ENCODE data around the gene JPH4. TPM values are rescaled to one million over a fixed set of nuclear protein-coding genes. Genes with fewer than 3 reads are reported as not detected.

JPH4 gene
- total RNA-seq, 1 donor from 2014 or later = 0.22 TPM

DNA sequence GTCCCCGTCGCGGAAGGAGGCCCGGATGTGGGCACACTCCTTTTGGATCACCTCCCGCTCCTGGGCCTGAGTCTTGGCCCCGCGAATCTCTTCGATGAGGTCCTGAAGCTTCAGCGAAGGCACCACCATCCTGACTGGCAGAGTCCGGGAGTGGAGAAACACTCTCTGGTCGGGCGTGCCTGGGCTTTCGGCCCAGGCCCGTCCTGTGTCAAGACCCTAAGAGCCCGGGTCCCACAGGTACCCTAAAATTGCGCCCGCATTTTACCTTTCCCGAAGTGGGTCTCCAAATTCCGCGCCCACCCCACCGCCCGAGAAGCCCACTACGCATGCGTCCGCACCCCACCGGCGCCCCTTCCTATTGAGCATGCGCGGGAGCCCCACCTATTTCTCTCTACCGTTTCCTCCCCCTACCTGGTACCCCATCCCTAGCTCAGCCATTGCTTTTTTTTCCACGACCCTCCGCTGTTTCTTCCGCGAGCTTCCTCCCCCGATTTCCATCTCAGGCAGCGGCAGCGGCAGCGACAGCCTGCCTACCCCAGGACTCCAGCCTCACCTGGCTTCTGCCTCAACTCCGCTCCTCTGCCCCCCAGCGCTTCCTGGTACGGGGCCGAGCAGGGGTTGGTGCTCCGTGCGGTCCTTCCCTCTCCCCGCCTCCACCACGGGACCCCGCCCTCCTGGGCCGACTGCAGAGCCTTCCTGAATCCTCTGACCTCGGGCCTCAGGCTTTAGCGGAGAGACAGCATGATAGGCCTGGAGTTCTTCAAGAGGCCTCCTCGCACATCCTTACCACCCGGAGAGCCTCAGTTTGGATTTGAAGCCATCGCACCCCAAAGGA lies 11.2 kb downstream of the JPH4 start, which contains the start of gene AP1G2:
Gene AP1G2 (minus strand): TSS at position 606 of the 835 bp plus-strand sequence. CDS start 477 bp downstream, at position 129.
- ATAC-seq (peak; percentile 79), DNase-seq (peak; percentile 89)
- intact Hi-C loops (cut with micrococcal nuclease) = no loop called here

GRCh38 chr14:23566778-23567185 lies 11.8 kb downstream of the JPH4 start:
- ATAC-seq (peak; percentile 9), DNase-seq (no peak)
- intact Hi-C loops (cut with micrococcal nuclease) = no loop called here

DNA sequence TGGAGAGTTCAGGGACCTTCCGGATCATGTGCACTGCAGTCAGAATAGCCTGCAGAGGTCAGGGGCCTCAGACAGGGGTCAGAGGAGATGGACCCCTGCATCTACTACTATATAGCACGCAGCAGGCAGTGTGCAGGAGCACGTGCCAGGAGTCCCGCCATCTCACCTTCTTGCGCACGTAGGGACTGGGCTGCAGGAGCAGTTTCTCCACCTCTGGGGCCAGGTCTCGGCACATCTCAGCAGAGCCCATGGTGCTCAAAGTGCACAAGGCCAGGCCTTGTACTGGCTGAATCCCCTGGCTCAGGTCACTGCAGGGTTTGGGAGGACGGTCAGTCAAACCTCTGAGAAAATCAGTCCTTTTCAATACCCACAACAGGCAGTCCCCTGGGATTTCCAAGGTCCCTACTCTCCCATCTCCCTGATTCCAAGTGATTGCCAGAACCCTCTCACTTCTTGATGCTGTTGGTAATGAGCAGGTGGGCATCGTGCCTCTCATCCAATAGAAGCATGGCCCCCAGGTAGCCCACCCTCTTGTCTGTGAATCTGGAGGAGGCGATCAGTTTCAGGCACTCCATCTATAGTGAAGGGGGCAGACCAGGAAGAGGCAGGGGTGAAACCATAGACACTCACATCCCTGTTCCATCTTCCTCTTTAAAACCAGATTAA lies 12.3 kb downstream of the JPH4 start:
- ATAC-seq (no peak), DNase-seq (no peak)
- intact Hi-C loops (cut with micrococcal nuclease) = no loop called here

DNA sequence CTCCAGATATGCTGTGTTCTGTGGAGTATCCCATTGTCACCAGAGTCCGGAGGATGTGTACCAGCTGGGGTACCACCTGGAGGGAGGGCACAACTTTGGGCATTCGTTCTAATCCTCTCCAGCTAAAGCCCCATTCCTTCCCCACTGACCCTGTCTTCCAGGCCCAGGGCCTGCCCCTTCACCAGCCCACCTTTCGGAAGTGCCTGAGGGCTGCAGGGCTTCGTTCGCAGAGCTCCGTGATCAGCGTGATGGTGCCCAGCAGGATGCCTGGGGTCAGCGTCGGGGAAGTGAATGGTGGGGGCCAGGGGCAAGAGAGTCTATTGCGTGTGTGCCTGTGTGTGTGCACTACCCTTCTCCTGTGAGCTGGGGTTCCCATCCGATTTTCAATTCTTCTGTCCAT lies 13.0 kb downstream of the JPH4 start:
- intact Hi-C loops (cut with micrococcal nuclease) = no loop called here
- ATAC-seq (no peak), DNase-seq (no peak)

GRCh38 chr14:23564876-23565275 lies 13.7 kb downstream of the JPH4 start:
- DNase-seq (no peak), ATAC-seq (no peak)
- intact Hi-C loops (cut with micrococcal nuclease) = no loop called here

DNA sequence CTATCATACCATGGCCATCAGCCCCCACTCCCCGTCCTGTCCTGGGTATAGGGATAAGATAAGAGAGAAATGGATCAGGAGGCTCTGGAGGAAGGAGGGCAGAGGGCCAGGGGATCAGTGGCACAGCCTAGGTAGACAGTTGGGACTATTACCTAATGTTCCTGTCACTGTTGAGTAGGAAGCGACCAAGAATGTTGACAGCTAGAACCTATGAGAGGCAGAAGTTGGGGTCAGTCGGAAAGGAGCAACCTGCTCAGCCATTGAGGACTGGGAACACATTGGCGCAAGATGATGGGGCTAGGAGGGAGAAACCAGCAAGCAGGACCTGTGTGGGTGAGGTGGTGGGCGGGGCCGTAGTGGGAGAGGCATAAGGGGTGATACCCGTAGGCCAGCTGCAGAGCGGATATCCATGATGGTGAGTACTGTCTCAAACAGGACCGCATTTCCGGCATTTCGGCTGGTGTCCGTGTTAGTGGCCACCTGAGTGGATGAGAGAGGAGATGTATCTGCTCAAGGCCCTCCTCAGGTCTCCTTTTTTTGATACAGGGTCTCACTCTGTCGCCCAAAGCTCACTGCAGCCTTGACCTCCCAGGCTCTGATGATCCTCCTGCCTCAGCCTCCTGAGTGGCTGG lies 14.3 kb downstream of the JPH4 start:
- intact Hi-C loops (cut with micrococcal nuclease) = no loop called here
- ATAC-seq (no peak), DNase-seq (no peak)

- no peak for ATAC-seq
- intact Hi-C loops (cut with micrococcal nuclease) = no loop called here
Observed at GRCh38 chr14:23563473-23564180, 15.0 kb downstream of the JPH4 start.

GRCh38 chr14:23562822-23563472 lies 15.6 kb downstream of the JPH4 start:
- peak; percentile 19 for ATAC-seq
- intact Hi-C loops (cut with micrococcal nuclease) = no loop called here
- no peak for DNase-seq

More at GRCh38 chr14:23563473-23564180, 15.0 kb downstream of the JPH4 start:
- DNase-seq = no peak

DNA sequence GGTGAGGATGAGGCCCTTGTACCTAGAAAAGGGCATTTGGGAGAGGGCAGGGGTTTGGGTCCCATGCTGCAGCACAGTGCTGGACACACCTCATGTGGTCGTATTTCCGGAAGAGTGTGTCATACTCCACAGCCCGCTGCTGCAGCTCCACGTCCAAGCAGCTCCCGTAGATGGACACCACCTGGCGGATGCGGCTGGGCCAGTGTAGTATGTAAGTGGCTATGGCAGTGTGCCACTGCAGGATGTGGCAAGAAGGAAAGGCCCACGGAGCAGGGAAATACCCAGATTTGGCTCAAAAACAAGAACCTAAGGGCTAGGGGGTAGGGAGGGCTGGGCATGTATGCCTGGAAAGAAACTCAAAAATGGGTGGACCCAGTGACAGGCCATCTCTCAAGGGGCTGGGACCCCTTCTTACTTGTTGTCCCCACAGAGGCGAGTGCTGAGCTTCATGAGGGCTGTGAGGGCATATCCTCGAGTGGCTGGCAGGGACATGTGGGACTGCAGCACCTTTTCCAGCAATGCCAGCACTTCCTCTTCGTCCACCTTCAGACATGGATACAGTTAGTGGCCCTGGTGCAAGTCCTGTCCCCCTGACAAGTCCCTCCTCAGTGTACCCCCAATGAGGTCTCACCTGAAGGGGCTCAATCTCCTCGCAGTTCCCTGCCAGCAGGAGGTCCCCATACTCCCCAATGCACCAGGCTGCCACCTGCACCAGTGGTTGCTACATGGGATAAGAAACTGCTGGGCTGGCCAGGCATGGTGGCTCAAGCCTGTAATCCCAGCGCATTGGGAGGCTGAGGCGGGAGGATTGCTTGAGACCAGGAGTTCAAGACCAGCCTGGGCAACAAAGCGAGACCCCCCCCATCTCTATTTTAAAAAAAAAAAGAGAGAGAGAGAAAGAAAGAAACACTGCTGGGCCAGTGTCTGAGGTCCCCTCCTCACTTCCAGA lies 16.4 kb downstream of the JPH4 start:
- no peak for DNase-seq
- intact Hi-C loops (cut with micrococcal nuclease) = no loop called here
- no peak for ATAC-seq

DNA sequence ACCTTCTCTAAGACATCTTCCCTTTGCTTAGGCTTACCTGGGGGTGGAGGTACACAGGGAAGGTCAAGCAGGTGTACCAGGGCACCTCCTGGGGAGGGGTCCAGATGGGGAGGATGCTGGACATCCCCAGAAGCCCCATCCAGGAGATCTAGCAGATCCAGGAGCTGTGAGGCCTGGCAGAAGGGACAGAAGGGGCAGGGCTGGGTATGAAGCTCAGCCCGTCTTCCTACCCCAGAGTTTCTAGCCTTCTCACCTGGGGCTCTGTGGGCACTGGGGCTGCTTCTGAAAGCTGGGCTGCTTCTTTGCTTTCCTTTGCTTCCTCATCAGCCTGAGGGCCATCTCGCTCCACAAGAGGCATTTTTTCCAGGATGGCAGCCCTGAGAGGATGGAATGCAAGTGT lies 17.3 kb downstream of the JPH4 start:
- intact Hi-C loops (cut with micrococcal nuclease) = no loop called here
- no peak for ATAC-seq
- DNase-seq = no peak

DNA sequence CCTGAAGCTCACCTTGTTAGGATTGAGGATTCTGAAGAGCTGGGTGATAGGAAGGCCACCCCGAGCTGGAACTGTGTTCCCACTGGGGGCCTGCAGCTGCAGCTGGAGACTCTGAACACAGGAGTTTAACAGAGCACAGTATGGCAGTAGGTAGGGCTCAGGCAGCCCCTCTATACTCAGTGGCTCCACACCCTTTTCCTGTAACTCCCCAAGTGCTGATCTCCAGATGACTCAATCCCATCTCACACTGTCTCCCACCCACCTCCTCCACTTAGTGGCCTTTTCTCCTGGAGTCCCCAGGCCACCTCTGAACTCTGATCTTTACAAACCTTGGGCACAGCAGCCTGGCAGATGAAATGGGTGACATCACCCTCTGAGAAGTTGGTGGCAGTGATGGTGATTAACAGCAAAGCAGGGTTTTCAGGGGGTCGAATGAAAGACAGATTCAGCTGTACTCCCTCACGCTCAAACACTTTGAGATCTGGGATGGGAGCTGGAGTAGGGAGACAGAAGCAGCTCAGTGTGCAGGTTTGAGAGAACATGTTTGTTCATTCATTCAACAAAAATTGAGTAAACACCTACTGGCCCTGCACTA lies 18.6 kb downstream of the JPH4 start:
- no peak for DNase-seq
- ATAC-seq = no peak
- intact Hi-C loops (cut with micrococcal nuclease) = loop anchor here (5.0 kb wide), 1 partner anchor 83 kb away; no protein-coding TSS in a partner anchor

DNA sequence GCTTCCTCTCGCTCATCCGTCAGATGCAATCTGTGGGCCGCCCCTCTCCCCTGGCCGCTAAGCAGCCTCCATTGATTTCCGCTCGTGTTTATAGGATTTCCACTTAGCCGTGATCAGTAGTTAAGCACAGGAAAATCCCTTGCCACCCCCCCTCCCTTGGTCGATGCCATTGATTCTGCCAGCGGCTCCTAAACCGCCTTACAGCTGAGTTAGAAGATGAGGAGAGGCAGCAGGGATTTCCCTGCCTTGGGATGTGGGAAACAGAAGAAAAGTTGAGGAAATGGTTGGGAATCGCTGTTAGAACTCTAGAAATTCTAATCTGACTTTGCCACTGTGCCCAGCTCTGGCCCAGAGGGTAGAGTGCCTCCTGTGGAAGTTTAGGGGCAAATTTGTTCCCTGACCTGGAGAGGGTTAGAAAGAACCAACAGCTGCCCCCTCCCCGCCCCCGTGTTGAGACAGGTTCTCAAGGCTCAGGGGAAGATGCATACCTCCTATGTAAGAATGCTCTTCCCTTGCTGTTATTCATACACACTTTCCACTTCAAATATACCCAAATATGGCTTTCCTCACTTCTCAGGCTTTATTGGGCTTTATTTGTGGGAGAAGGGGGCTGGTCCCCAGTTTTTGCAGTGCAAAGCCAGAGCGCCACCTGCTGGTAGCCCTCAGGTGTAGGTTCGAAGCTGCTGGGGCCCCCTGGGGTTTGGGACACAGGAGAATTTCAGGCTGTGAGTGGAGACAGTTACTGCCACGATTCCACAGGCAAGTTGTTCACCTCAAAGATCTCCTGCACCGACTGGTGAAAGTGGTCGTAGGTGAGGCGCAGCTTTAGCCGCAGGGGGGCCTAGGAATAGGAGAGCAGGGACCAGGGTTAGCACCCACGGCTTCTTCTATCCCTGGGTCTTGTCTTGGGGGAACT lies 19.3 kb downstream of the JPH4 start:
- DNase-seq (peak; percentile 73), ATAC-seq (no peak)
- intact Hi-C loops (cut with micrococcal nuclease) = loop anchor here (5.0 kb wide), 1 partner anchor 82 kb away; no protein-coding TSS in a partner anchor

DNA sequence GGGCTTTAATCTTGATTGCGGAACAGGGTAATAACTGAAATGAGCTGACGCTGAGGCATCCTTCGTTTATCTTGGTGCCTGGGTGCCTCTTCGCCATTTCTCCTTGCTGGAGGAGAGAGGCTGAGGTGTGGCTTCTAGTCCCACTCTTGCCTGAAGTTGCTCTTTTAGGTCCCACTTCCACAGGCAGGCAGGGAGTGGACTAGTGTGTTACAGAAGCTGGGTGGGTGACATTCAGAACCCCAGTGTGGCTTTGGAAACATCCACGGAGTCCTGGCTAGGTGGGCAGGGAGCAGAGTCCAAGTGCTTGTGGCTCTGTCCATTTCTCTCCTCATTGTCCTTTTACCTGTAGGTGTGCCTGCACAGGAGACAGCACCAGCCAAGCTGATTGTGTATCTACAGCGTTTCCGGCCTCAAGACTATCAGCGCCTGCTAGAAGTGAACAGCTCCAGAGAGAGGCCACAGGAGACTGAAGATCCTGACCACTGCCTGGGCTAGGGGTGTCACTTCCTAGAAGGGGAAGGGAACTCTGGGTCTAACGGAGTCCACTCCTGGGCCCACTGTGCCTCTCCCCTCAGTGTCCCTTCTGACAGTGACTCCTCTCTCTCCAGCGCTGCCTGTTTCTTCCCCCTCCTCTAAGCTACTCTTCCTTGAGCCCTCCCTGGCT lies 20.1 kb downstream of the JPH4 start:
- intact Hi-C loops (cut with micrococcal nuclease) = loop anchor here (5.0 kb wide), 1 partner anchor 81 kb away; no protein-coding TSS in a partner anchor
- ATAC-seq = no peak

GRCh38 chr14:23557946-23558345 lies 20.6 kb downstream of the JPH4 start:
- ATAC-seq (no peak), DNase-seq (no peak)
- intact Hi-C loops (cut with micrococcal nuclease) = loop anchor here (5.0 kb wide), 1 partner anchor 81 kb away; no protein-coding TSS in a partner anchor

More for the DNA sequence above, 20.1 kb downstream of the JPH4 start:
- no peak for DNase-seq

DNA sequence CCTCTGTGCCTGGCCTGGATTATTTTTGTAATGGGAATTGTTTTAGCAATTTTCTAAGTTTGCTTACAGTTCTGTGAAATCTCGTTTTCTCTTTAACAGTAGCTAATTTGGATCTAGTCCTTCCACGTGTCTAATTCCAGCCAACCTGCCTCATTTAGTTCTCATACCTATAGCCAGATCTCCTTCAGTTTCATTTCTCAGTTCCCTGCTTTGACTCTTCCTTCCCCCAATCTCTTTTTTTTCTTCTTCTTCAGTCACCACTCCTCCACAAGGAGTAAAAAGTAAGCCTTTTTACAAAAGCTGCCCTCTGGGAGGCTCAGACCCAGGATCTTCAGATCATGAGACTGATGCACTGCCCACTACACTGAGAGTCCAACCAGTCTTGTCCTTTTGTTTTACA lies 21.1 kb downstream of the JPH4 start:
- intact Hi-C loops (cut with micrococcal nuclease) = loop anchor here (5.0 kb wide), 1 partner anchor 80 kb away; no protein-coding TSS in a partner anchor
- DNase-seq (no peak), ATAC-seq (no peak)

Measured in left ventricle myocardium superior (tissue), 1 donor.